ENCODE measurements around the gene AKT1S1.
"Not testable (repeated sequence)": the region's sequence is repeated elsewhere in the genome, so short reads cannot be mapped to it uniquely, and the experiment has no call there.

- not testable (repeated sequence) for TF ChIP-seq CTCF, POLR2A (IDR thresholded peaks at IDR 0.05)
Observed at GRCh38 chr19:49924881-49925210, 47.7 kb upstream of the AKT1S1 start.
